ENCODE results near the gene LRRC2. TPM values are rescaled to one million over a fixed set of nuclear protein-coding genes. Genes with fewer than 3 reads are reported as not detected.

Gene LRRC2
- total and polyA plus RNA-seq, 2 donors (not counting 3 experiments of a cell fraction or from before 2014, with no cell fraction given), result 0.14 to 0.73 TPM

DNA sequence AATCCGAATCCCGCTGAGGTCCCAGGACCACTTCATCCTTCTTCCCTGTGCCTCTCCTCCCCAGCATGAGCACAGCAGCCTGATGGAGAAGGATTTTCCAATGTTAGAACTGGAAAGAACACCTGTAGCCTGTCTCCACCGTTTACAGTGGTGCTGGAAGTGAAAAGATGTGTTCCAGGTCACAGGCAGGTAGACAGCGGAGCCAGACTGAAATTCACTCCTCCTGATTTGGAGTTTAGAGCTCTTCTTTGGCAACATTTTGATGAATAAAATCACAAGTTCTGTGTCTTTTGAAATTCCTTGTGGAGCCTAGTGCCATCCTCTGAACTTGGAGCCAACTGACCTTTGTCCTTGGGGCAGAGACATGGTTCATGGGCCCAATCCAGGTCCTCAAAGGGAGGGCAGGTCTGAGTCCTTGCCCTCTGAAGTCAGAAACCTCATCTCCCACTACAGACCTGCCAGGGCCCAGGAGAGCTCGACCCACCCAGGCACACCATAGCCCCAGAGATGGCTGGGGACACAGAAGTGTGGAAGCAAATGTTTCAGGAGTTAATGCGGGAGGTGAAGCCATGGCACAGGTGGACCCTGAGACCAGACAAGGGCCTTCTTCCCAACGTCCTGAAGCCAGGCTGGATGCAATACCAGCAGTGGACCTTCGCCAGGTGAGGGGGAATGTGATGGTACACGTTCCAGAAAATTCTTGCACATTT, 68.4 kb downstream of the LRRC2 start, which contains the start of gene RTP3:
RTP3 (plus strand) TSS at position 421 of the 710 bp plus-strand sequence; CDS start at position 508, 87 bp downstream.
- FAIRE-seq (no peak), DNase-seq (ENCODE audit: low read depth, low spot score) (no peak)
- ChIA-PET CTCF (interaction anchor here (2.4 to 5.4 kb wide), 5 partner anchors 9 to 132 kb away, joined by 10 to 47 read pairs (median 43); no protein-coding TSS in a partner anchor), POLR2A (no interaction called here)
- H3K27ac ChIP-seq (ENCODE audit: insufficient read depth, low read depth, low read length), result no peak within 1 kb of the TSS
- no peaks in the 10 kb centered on the region for H3K9me3 ChIP-seq (replicated peaks; ENCODE audit: control insufficient read depth, insufficient read depth, low read length)
- TF ChIP-seq EZH2 (IDR thresholded peaks at IDR 0.05; ENCODE audit: borderline replicate concordance, low read depth, low read length, severe bottlenecking) (no peak), FOS (IDR thresholded peaks at IDR 0.05; ENCODE audit: borderline replicate concordance, insufficient read depth, low read length) (no peak), GATA2 (IDR thresholded peaks at IDR 0.05; ENCODE audit: insufficient read depth, insufficient read length, low read depth, low read length) (no peak), POLR2A (IDR thresholded peaks at IDR 0.05; ENCODE audit: low read depth, low read length) (no peak), MYC (IDR thresholded peaks at IDR 0.05; ENCODE audit: low read depth, low read length) (no peak), JUN (IDR thresholded peaks at IDR 0.05; ENCODE audit: borderline replicate concordance, insufficient read depth, insufficient read length, low read depth) (no peak), CTCF (IDR thresholded peaks at IDR 0.05; ENCODE audit: extremely low read depth in 1 of 2, insufficient read depth in 1 of 2, low read depth in 1 of 2, low read length in 2 of 2) (no peak), POLR2AphosphoS5 (IDR thresholded peaks at IDR 0.05; ENCODE audit: insufficient read depth, low read depth, low read length) (no peak)
- TF ChIP-seq, protein P1, sequence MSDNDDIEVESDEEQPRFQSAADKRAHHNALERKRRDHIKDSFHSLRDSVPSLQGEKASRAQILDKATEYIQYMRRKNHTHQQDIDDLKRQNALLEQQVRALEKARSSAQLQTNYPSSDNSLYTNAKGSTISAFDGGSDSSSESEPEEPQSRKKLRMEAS (IDR thresholded peaks at IDR 0.05; ENCODE audit: insufficient read depth, insufficient read length), result no peak
- H3K4me1 ChIP-seq (ENCODE audit: control insufficient read depth, extremely low read depth, insufficient read depth, low read length), result peaks cover 12% of the 10 kb centered on the region
- no peak within 1 kb of the TSS for H3K9ac ChIP-seq (replicated peaks; ENCODE audit: extremely low read depth, insufficient read depth, low read length)
- H3K4me2 ChIP-seq (ENCODE audit: insufficient read depth, low read length), result no peak within 1 kb of the TSS
- BruUV-seq (replicated peaks), result no TSS peak
- dilution Hi-C loops (cut with MboI; ENCODE audit: extremely low pct_ligation_motif_present, low sequenced_read_pairs) (no loop called here), intact Hi-C loops (cut with micrococcal nuclease) (loop anchor here (2.0 kb wide), 1 partner anchor 61 kb away; no protein-coding TSS in a partner anchor)
- H3K36me3 ChIP-seq (ENCODE audit: control insufficient read depth in 2 of 2, extremely low read depth in 1 of 2, insufficient read depth in 2 of 2, low read length in 2 of 2), result no peaks in the 10 kb centered on the region
- H4K20me1 ChIP-seq (replicated peaks; ENCODE audit: control insufficient read depth, extremely low read depth, insufficient read depth, low read length), result no peaks in the 10 kb centered on the region
- peak within 1 kb of the TSS; percentile 43 for H2AFZ ChIP-seq (ENCODE audit: low read depth, low read length)
- H3K27me3 ChIP-seq (ENCODE audit: control insufficient read depth in 2 of 2, insufficient read depth in 2 of 2, low read length in 2 of 2), result no peaks in the 10 kb centered on the region
- no peak within 1 kb of the TSS for H3K4me3 ChIP-seq (replicated peaks in 1 of 3; ENCODE audit: insufficient read depth in 1 of 3, low read depth in 1 of 3, low read length in 3 of 3)
- no peaks in the 10 kb centered on the region for H3K79me2 ChIP-seq (ENCODE audit: control insufficient read depth, insufficient read depth, low read length)
- no peaks in the 10 kb centered on the region for H3K9me1 ChIP-seq (replicated peaks; ENCODE audit: control insufficient read depth, extremely low read depth, insufficient read depth, low read length)
